Measurements from ENCODE around the gene LDLRAD4.

The LDLRAD4 gene

GRCh38 chr18:13548106-13548819, 329.7 kb downstream of the LDLRAD4 start:
- TF ChIP-seq CTCF (IDR thresholded peaks at IDR 0.05; ENCODE audit: low read depth, low read length): no peak
- no peak for DNase-seq (ENCODE audit: extremely low read depth, low read depth)

DNA sequence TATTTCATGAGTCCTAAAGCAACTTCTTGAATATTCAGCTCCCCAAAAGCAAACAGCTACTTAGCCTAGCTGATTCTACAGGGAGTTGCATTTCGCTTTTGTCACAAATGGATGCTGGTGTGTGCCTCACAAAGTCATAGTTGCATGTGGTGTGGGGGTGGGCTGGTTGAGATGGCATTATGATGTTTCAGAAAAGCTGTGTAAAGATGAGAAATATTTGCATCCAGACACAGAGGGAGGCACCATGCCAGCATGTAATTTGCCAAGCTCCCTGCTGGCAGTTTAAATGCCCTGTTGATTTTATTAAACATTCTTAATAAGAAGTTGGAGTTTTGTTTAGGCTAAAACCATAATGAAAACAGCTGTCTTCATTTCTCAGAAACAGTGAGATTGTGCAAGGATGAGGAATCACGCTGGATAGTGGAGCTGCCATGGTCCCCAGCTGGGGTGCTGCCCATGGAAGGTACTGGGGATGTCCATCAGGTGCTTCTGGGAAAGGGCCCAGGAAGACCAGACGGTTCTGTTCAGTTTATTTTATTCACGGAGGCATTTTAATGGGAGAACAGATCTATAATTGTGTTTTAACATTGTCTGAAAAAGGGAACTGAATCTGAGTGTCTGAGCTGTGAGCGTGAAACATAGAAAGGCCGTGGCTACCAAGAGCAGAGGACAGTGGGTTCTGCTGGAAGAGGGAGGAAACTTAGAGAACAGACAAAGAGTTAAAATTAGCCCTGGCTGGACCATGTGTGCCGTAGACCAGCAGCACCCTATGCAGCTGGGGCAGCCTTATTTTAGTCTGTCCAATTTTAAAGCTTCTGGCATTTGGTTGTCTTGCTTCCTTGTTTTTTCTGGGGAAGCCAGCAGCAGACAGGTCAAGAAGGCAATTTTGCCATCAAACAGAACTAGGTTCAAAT, 330.7 kb downstream of the LDLRAD4 start:
- TF ChIP-seq CTCF (IDR thresholded peaks at IDR 0.05; ENCODE audit: low read depth, low read length): no peak
- DNase-seq (ENCODE audit: extremely low read depth, low read depth): no peak

DNA sequence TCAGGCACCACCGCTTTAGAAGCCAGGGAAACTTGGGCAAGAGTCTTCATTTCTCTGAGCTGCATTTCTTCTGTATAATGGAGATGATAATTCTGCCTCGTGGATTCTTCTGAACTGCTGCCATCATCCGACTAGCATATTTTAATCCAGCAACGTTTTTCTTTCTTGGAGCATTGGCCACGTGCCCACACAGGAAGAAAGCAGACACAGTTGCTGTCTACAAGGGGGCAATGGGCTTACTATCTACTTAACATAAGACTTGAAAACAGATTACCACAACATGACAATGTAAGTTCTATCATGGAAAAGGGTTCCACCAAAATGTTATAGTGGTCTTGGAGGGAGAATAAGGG, 331.3 kb downstream of the LDLRAD4 start:
- DNase-seq (ENCODE audit: extremely low read depth, low read depth): no peak
- no peak for TF ChIP-seq CTCF (IDR thresholded peaks at IDR 0.05; ENCODE audit: low read depth, low read length)

DNA sequence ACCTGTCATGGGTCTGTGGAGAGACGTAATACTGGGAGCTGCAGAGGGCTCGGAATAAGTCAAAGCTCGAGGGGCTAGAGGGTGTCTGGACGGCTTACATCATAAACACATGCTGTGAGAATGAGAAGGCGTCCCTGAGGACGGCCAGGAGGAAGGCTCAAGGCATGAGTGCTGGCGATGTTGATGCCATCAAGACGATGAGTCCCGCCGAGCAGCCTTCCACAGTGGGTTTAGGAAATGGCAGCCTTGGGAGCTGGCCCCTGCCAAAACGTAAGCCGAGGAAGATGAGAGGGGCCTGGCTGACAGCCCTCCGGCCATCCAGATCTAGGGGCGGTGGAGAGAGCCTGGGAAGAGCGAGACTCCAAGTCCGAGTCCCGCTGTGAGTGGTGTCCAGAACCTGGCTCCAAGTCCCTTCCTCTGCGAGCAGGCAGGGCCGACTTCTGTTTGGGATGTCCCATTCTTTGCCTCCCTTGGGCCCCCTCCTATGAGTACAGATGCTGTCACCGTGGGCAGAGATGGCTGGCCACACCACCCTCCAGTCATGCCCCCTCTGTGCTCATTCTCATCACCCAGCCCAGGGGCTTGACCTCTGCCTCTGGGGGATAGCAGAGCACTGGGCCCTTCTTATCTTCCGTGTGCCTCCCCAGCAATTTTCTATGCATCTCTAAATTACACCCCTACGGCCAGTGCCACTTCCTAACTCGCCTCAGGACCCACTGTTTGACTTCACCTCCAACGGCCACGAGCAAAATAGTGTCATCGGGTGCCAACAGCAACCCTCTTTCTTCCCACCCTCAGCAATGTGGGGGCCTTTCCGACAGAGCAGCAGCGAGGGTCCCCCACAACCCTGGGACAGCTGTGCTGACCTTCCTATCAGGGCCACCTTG, 332.1 kb downstream of the LDLRAD4 start:
- no peak for DNase-seq (ENCODE audit: extremely low read depth, low read depth)
- no peak for TF ChIP-seq CTCF (IDR thresholded peaks at IDR 0.05; ENCODE audit: low read depth, low read length)

DNA sequence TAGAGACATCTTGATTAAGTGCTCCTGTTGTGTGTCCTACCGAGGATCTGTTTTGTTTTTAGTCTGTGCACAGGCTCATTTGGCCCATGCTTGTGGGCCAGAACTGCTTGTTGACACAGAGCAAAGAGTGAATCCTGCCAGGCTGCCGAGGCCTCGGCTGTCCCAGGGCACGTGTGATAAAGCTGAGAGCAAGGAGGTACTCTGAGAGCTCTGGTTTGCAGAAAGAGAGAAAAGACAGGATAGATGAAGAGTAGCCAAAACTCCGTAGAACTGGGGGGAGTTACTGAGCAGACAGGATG, 332.7 kb downstream of the LDLRAD4 start:
- TF ChIP-seq CTCF (IDR thresholded peaks at IDR 0.05; ENCODE audit: low read depth, low read length): no peak
- DNase-seq (ENCODE audit: extremely low read depth, low read depth): no peak

- TF ChIP-seq CTCF (IDR thresholded peaks at IDR 0.05; ENCODE audit: low read depth, low read length): no peak
- DNase-seq (ENCODE audit: extremely low read depth, low read depth): no peak
These were observed 333.5 kb downstream of the LDLRAD4 start for GRCh38 chr18:13551841-13552733.
